GM12873 (cell line): ENCODE results near the gene UBA52.

ENCODE experiments used
- TF ChIP-seq, protein P1 (sequence below): IDR thresholded peaks from 2 replicates; pipeline ENCODE4 v1.5.1; 2012; ENCODE audit warnings: low read depth, mild to moderate bottlenecking, moderate library complexity, low read length, control low read depth; ENCODE audit not compliant: insufficient read depth; ENCODE audit errors: missing control alignments

The UBA52 gene

DNA sequence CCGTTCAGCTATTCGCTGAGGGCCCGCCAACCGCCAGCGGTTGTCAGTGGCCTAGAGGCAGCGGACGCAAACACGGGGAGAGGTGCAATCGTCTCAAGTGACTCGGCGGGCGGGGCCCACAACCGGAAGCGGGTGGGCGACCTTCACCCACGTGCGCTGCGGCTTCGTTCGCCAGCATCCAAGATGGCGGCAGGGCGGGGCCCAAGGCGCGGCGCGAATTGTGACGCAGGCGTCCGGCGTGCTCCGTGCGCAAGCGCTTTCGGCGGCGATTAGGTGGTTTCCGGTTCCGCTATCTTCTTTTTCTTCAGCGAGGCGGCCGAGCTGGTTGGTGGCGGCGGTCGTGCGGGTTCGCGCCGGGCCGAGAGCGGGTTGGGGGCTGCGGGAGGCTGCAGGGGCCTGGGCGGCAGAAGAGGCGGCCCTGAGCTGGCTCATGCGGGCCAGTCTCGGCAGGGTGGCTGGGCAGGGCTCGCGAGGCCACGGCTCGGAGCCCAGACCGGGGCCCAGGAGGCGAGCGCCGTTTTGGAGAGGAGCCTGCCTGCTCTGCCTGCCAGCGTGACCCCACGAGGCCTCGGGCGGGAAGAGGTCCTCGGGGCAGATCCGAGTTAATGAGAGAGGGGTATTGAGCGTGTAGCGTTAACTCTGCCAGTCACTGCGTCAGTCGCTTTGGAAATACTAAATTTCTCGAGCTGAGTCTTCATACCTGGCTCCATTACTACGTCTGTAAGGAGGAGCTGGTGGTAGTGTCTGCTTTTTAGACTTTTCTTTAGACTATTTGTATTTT, at the start of gene UBA52:
Gene UBA52, plus strand, starts transcription at position 294 of the 781 bp plus-strand sequence. CDS start 1,444 bp downstream, outside the sequence.
- TF ChIP-seq, protein P1, sequence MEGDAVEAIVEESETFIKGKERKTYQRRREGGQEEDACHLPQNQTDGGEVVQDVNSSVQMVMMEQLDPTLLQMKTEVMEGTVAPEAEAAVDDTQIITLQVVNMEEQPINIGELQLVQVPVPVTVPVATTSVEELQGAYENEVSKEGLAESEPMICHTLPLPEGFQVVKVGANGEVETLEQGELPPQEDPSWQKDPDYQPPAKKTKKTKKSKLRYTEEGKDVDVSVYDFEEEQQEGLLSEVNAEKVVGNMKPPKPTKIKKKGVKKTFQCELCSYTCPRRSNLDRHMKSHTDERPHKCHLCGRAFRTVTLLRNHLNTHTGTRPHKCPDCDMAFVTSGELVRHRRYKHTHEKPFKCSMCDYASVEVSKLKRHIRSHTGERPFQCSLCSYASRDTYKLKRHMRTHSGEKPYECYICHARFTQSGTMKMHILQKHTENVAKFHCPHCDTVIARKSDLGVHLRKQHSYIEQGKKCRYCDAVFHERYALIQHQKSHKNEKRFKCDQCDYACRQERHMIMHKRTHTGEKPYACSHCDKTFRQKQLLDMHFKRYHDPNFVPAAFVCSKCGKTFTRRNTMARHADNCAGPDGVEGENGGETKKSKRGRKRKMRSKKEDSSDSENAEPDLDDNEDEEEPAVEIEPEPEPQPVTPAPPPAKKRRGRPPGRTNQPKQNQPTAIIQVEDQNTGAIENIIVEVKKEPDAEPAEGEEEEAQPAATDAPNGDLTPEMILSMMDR = peak; percentile 1

DNA sequence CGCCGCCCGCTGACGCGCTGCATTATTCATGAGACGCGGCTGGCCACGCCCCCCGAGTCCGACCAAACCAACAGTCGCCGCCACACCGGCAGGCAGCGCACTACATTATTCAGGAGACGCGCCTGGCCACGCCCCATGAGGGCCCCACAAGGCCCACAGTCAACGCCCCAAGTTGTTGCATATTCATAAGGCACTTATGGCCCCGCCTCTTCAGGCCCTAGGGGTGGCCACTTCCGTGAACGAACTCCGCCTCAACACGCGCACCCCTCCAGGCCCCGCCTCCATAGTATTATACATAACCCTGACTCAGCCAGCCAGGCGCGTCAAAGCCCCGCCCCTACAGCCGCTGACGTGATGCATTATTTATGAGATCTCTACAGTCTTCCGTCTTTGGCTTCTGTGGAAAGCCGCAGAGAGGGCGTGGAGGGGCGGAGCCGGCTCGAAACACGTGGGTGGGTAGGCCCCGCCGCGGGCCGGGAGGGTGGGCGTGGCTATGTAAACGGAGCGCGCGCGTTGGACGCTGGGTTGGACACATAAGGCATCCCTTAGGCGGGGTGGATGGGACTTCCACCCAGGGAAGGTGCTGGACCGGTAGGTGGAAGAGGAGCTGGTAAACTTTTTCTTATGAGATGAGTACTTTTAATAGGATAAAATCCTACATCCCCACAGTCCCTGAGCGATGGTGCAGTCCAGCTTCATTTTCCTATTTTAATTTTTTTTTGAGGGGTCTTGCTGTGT, 49.4 kb upstream of the UBA52 start:
- TF ChIP-seq, protein P1 = no peak

DNA sequence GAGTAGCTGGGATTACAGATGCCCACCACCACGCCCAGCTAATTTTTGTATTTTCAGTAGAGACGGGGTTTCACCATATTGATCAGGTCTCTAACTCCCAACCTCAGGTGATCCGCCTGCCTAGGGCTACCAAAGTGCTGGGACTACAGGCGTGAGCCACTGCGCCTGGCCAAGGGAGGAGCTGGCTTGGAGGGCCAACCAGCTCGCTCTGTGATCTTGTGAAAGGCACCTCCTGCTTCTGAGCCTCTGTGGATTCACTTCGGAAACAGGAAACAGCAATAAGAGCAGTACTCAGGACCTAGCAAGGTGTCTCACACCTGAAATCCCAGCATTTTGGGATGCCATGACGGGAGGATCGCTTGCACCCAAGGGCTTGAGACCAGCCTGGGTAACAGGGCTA, 47.8 kb upstream of the UBA52 start:
- TF ChIP-seq, protein P1 = no peak

DNA sequence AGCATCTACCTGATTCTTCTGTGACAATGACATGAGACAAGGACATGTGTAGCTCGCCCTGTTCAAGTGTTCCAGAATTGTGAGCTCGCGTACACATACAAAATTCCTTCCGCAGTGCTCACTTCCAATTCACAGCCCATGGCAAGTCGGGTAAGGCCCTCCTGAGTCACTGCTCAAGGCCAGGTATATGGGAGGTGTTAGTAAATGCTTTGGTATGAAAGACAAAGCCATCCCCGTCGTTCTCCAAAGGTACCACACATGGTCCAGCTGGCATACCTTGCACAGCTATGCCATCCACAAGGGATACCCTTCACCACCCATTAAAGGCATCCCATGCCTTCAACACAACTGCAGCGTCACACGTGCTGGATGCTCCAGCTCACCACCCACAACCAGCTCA, 45.3 kb upstream of the UBA52 start:
- TF ChIP-seq, protein P1 = no peak

DNA sequence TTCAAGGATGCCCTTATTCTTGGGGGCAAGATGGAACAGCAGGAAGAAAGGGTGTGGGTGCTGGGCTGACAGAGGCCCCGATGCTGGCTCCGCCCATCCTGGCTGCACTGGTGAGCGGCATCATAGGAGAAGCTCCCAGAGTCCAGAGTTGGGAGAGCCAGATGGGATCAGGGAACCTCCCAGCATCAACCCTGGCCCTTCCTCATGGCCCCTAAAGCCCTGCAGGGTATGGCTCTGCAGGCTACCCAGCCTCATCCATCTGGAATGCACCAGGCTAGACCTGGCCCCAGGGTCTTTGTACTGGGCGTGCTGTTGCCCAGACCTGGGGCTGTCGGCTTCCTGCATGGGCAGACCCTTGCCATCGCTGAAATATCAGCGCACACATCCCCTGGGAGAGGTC, 41.9 kb upstream of the UBA52 start:
- TF ChIP-seq, protein P1 = no peak

DNA sequence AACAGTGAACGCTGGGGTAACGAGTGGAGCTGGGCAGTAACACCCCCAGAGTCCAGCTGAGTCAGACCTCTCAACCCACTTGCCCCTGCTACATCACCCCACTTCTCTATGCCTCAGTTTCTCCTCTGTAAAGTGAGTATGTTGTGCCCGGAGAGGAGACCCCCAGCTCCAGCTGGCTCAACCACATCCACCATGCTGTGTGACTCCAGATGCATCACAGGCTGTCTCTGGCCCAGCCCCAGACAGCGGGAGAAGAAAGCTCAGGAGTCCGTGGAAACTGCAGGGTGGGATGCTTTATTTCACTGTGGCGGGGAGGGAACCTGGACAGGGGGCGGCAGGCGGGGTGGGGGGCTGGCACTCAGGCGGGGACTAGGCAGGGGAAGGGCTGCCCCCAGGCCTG, 40.2 kb upstream of the UBA52 start:
- TF ChIP-seq, protein P1 = no peak

DNA sequence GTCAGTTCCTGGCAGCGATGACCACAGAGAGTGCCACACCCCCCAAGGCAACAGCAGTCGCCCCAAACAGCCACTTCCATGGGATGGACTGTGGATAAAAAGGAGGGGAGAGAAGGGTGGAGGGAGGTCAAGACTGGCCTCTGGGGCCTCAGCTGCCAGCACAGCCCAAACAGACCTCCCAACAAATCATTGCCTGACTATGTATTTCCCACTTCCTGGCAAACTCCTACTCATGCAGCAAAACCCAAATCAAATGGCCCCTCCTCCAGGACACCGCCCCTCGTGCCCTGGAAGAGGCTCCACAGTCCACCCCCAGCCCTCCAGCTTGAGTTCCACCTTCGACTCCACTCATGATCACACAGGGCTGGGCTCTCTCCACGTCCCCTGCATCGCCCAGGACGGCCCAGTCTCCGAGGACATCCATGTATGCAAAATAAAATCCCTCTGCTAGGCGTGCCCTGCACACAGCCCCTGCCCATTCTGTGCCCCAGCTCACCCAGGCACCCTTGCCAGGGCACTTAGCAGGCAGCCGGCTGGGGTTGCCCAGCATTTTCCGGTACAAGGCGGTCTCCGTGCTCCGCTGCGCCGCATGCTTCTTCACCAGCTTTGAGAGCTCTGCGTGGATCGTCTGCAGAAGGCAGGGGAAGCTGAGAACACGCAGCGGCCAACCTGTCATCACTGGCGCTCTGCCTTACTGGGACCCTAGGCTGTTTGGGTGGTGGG, 39.3 kb upstream of the UBA52 start:
- TF ChIP-seq, protein P1 = no peak
